Suprapubic skin (tissue), 3 donors: Measurements from ENCODE around the gene ANKRD6.

ENCODE experiments used
- CTCF ChIP-seq, 2 donors: fragments of 200-600 bp in 1 of 2; fragments of 450-650 bp in 1 of 2; sonication (generic) in 1 of 2; IDR thresholded peaks; one replicate each; pipeline ENCODE4 v1.5.1; 2016 to 2019; ENCODE audit warnings: antibody characterized with exemption in 2 of 2, mild to moderate bottlenecking in 1 of 2, moderate library complexity in 1 of 2
- POLR2AphosphoS5 ChIP-seq, 3 donors: sonication (generic); formaldehyde crosslinking; IDR thresholded peaks; one replicate each; pipeline ENCODE4 v1.6.1; 2017; ENCODE audit warnings: antibody characterized with exemption in 3 of 3

- TF ChIP-seq CTCF (IDR thresholded peaks at IDR 0.05) (no peak), POLR2AphosphoS5 (IDR thresholded peaks at IDR 0.05) (no peak)
These were observed 10.7 kb downstream of the ANKRD6 start for GRCh38 chr6:89443658-89444057.
